ENCODE results near the gene CLDN9.

DNA sequence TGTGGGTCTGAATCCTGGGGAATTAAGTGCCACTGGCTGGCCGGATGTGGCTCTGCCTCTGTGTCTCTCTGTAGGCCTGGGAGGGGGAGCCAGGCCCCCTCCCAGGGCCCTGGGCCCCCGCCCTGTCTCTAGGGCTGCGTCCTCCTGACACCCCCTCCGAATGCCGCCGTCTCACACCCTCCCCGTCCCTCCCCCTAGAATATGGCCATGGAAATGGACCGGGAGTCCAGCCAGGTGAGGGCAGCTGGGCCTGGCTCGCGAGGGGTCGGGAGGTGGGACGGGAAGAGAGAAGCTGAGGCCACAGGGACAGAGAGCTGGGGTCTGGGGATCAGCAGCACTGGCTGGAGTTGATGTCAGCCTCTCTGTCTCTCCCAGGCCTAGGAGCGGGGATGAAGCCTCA, 16.4 kb upstream of the CLDN9 start:
- no peak for TF ChIP-seq POLR2A (IDR thresholded peaks at IDR 0.05)
- TF ChIP-seq, protein P1, sequence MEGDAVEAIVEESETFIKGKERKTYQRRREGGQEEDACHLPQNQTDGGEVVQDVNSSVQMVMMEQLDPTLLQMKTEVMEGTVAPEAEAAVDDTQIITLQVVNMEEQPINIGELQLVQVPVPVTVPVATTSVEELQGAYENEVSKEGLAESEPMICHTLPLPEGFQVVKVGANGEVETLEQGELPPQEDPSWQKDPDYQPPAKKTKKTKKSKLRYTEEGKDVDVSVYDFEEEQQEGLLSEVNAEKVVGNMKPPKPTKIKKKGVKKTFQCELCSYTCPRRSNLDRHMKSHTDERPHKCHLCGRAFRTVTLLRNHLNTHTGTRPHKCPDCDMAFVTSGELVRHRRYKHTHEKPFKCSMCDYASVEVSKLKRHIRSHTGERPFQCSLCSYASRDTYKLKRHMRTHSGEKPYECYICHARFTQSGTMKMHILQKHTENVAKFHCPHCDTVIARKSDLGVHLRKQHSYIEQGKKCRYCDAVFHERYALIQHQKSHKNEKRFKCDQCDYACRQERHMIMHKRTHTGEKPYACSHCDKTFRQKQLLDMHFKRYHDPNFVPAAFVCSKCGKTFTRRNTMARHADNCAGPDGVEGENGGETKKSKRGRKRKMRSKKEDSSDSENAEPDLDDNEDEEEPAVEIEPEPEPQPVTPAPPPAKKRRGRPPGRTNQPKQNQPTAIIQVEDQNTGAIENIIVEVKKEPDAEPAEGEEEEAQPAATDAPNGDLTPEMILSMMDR (IDR thresholded peaks at IDR 0.05 in 4 of 5, conservative IDR thresholded peaks at IDR 0.05 in 1 of 5): no peak

Data from gastrocnemius medialis (tissue), 4 donors.